Erythroblast (primary cell): ENCODE measurements around the gene CHST15.

Experiments
- GATA1 ChIP-seq: IDR thresholded peaks from 2 replicates; pipeline ENCODE4 v1.6.1; 2011; ENCODE audit warnings: low read depth, mild to moderate bottlenecking, control low read depth, low read length, moderate library complexity
- POLR2A ChIP-seq: IDR thresholded peaks from 2 replicates; pipeline ENCODE4 v1.6.1; 2011; ENCODE audit warnings: mild to moderate bottlenecking, low read length

DNA sequence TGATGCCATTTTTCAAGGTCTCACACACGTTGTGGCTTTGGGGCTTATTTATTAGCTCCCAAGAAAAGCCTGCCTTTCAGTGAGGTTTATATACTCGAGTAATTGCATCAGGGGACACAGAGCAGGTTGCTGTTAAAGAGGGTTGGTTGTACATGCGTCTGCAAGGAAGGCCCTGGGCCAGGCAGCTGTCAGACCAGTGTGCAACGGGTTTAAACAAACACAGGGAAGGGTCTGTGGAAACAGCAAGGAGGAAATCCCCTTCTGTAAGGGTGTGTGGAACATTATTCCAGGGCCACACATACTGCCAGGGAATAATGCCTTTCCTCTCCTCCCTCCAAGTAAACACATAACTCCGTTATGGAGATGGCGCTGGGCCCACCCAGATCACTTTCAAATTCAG, 1.7 kb upstream of the CHST15 start:
- no peak for TF ChIP-seq POLR2A
- TF ChIP-seq GATA1, result no peak
